MV-4-11 (cell line): ENCODE results near the gene OLFML1.

Experiments
- DNase-seq: peaks from one replicate; lab custom pipeline; 2025; lab: John Stamatoyannopoulos, UW

Gene OLFML1

GRCh38 chr11:7485186-7486097 is at the start of gene OLFML1:
OLFML1 (plus strand) TSS chr11:7485506; CDS start chr11:7485876, 370 bp downstream.
- DNase-seq = no peak

- no peak for DNase-seq
Observed at GRCh38 chr11:7436146-7436545, 49.2 kb upstream of the OLFML1 start.

- DNase-seq = peak; percentile 88
Observed at GRCh38 chr11:7436657-7437056, 48.6 kb upstream of the OLFML1 start.

GRCh38 chr11:7437696-7438095 is 47.6 kb upstream of the OLFML1 start:
- DNase-seq = no peak

- DNase-seq = no peak
Observed at GRCh38 chr11:7439746-7440320, 45.5 kb upstream of the OLFML1 start.

- peak; percentile 24 for DNase-seq
Observed at GRCh38 chr11:7442588-7443215, 42.6 kb upstream of the OLFML1 start.

GRCh38 chr11:7444091-7444981 is 41.0 kb upstream of the OLFML1 start:
- no peak for DNase-seq

- no peak for DNase-seq
Observed at GRCh38 chr11:7445564-7445963, 39.7 kb upstream of the OLFML1 start.

- no peak for DNase-seq
Observed at GRCh38 chr11:7448201-7448600, 37.1 kb upstream of the OLFML1 start.

GRCh38 chr11:7449211-7449840 is 36.0 kb upstream of the OLFML1 start:
- DNase-seq = peak; percentile 24

GRCh38 chr11:7449841-7450214 is 35.5 kb upstream of the OLFML1 start:
- DNase-seq = no peak

- DNase-seq = no peak
Observed at GRCh38 chr11:7450836-7451235, 34.5 kb upstream of the OLFML1 start.

- DNase-seq = no peak
Observed at GRCh38 chr11:7451520-7451919, 33.8 kb upstream of the OLFML1 start.

- DNase-seq = no peak
Observed at GRCh38 chr11:7451952-7452494, 33.3 kb upstream of the OLFML1 start.

GRCh38 chr11:7454854-7455253 is 30.5 kb upstream of the OLFML1 start:
- no peak for DNase-seq

GRCh38 chr11:7457211-7457610 is 28.1 kb upstream of the OLFML1 start:
- no peak for DNase-seq

GRCh38 chr11:7462706-7463105 is 22.6 kb upstream of the OLFML1 start:
- no peak for DNase-seq

- DNase-seq = no peak
Observed at GRCh38 chr11:7467652-7468051, 17.7 kb upstream of the OLFML1 start.

- no peak for DNase-seq
Observed at GRCh38 chr11:7469351-7469865, 15.9 kb upstream of the OLFML1 start.

GRCh38 chr11:7471071-7471470 is 14.2 kb upstream of the OLFML1 start:
- no peak for DNase-seq

GRCh38 chr11:7473717-7474116 is 11.6 kb upstream of the OLFML1 start:
- no peak for DNase-seq
